Ovary (tissue), 9 donors: ENCODE data around the gene FOXP1. TPM values are rescaled to one million over a fixed set of nuclear protein-coding genes. Genes with fewer than 3 reads are reported as not detected.

Experiments used
- DNase-seq, 5 donors: peaks; one replicate each; pipeline ENCODE4 v3.0.0-alpha.2; 2019 to 2020
- H3K27ac ChIP-seq, 2 donors: fragments of 200-600 bp; one replicate each; pipeline versions ENCODE4 v1.5.1 to v1.8.0; 2019 to 2022
- H3K27me3 ChIP-seq: fragments of 200-600 bp; one replicate; pipeline ENCODE4 v1.8.0; 2022
- H3K36me3 ChIP-seq: fragments of 200-600 bp; sonication (generic); one replicate; pipeline ENCODE4 v1.5.1; 2019
- H3K4me1 ChIP-seq: one replicate; pipeline ENCODE4 v1.8.1; 2013; ENCODE audit warnings: mild to moderate bottlenecking, moderate library complexity; ENCODE audit not compliant: insufficient read depth
- H3K4me3 ChIP-seq: fragments of 200-600 bp; sonication (generic); one replicate; pipeline ENCODE4 v1.5.1; 2017
- H3K9me3 ChIP-seq, 2 donors: fragments of 200-600 bp in 1 of 2; sonication (generic) in 1 of 2; one replicate each; pipeline versions ENCODE4 v1.5.1 to v1.8.1; 2013 to 2019; ENCODE audit warnings: mild to moderate bottlenecking in 1 of 2, moderate library complexity in 1 of 2
- CTCF ChIP-seq, 3 donors: fragments of 450-650 bp in 2 of 3; fragments of 200-600 bp in 1 of 3; IDR thresholded peaks; one replicate each; pipeline versions ENCODE4 v1.5.1 to v1.8.0; 2016 to 2022; ENCODE audit warnings: antibody characterized with exemption in 3 of 3, mild to moderate bottlenecking in 1 of 3
- EP300 ChIP-seq: sonication (generic); formaldehyde crosslinking; IDR thresholded peaks from one replicate; pipeline ENCODE4 v1.6.1; 2017; ENCODE audit warnings: antibody characterized with exemption
- POLR2A ChIP-seq: fragments of 450-650 bp; IDR thresholded peaks from one replicate; pipeline ENCODE4 v1.6.1; 2017; ENCODE audit warnings: antibody characterized with exemption, mild to moderate bottlenecking, moderate library complexity
- WGBS, 3 donors: extraction: QIAGEN DNeasy Blood & Tissue Kit in 1 of 3; methylation state at CpG; one replicate each; pipeline versions ENCODE4 v1.1.5 to v1.1.7; 2013 to 2017; 5-methylcytosine and 5-hydroxymethylcytosine counted together
- intact Hi-C, 4 donors: fragments of 100-400 bp; cut with DNase I; formaldehyde crosslinking; loops; one replicate each; pipeline versions ENCODE4 v1.11.0 to v1.15.1; 2022 to 2023
- polyA plus RNA-seq, 2 donors: library from polyadenylated mRNA; stranded (reverse); fragments of 200-250 nt in 1 of 2; fragments of 350-450 nt in 1 of 2; fragmentation: Illumina TruSeq in 1 of 2; extraction: RNeasy Lipid Tissue Mini Kit (QIAGEN cat#74804) in 1 of 2; gene quantifications; one replicate each; pipeline ENCODE4 v1.2.3, GENCODE V29; 2013 to 2014
- total RNA-seq, 7 donors: library from RNA; depleted of rRNA in 2 of 7; stranded (reverse); fragments of >200 nt in 2 of 7; fragmentation: NEBNext Ultra II Directional in 3 of 7; extraction: Animal tissue kit (Norgen Biotek cat#: 25700) in 3 of 7; gene quantifications; one replicate each; pipeline versions ENCODE4 v1.1.0 to v1.2.4, GENCODE V29; 2016 to 2023
- donor health status: DM: no; HTN: no; CAD: no; lungs with moderate emphysema.
- donor health status: DM: no; HTN: no; CAD: no.
- donor health status: Bipolar disorder and iron deficiency.
- donor health status: DM: yes; HTN: yes; CAD: no.
- donor health status: DM: no; HTN: no; CAD: no.
- donor health status: DM: yes; HTN: yes; CAD: no.

Gene FOXP1
- total and polyA plus RNA-seq, 9 donors, result 31.7 to 126 (median 114) TPM

GRCh38 chr3:71402280-71402679 lies 181.2 kb downstream of the FOXP1 start:
- Histone ChIP-seq H3K4me3 (no peak overlapping the region), H3K27me3 (no peaks in the 10 kb centered on the region), H3K4me1 (peaks cover 2% of the 10 kb centered on the region), H3K36me3 (no peaks in the 10 kb centered on the region), H3K9me3 (no peaks in the 10 kb centered on the region), H3K27ac (no peak overlapping the region)
- no peak for DNase-seq
- TF ChIP-seq EP300 (no peak), CTCF (IDR thresholded peaks at IDR 0.05) (no peak), POLR2A (no peak)
- 97 to 98% (median 97%) methylated on average over 4 of the region's 4 CpGs for whole genome bisulfite sequencing, 3 donors
- intact Hi-C loops, result no loop called here

- Histone ChIP-seq H3K4me1 (peaks cover 2% of the 10 kb centered on the region), H3K27me3 (no peaks in the 10 kb centered on the region), H3K4me3 (no peak overlapping the region), H3K27ac (no peak overlapping the region), H3K36me3 (no peaks in the 10 kb centered on the region), H3K9me3 (no peaks in the 10 kb centered on the region)
- DNase-seq, result no peak
- TF ChIP-seq CTCF (IDR thresholded peaks at IDR 0.05) (no peak), POLR2A (no peak), EP300 (no peak)
- WGBS, 3 donors, result 94 to 96% (median 95%) methylated on average over 12 of the region's 12 CpGs
- intact Hi-C loops, result no loop called here
These were observed 181.8 kb downstream of the FOXP1 start for GRCh38 chr3:71401695-71402231.

GRCh38 chr3:71400986-71401451 lies 182.5 kb downstream of the FOXP1 start:
- no peak overlapping the region for H3K4me3 ChIP-seq
- 57 to 63% (median 61%) methylated on average over 6 of the region's 6 CpGs for WGBS, 3 donors
- H3K4me1 ChIP-seq, result peaks cover 5% of the 10 kb centered on the region
- H3K36me3 ChIP-seq, result no peaks in the 10 kb centered on the region
- intact Hi-C loops, result no loop called here
- DNase-seq, result no peak
- H3K9me3 ChIP-seq, result no peaks in the 10 kb centered on the region
- no peaks in the 10 kb centered on the region for H3K27me3 ChIP-seq
- TF ChIP-seq POLR2A (no peak), EP300 (no peak), CTCF (IDR thresholded peaks at IDR 0.05) (no peak)
- no peak overlapping the region for H3K27ac ChIP-seq

GRCh38 chr3:71399478-71399877 lies 184.1 kb downstream of the FOXP1 start:
- H3K36me3 ChIP-seq, result no peaks in the 10 kb centered on the region
- H3K27me3 ChIP-seq, result no peaks in the 10 kb centered on the region
- no peak for DNase-seq
- H3K4me1 ChIP-seq, result peaks cover 5% of the 10 kb centered on the region
- no peak overlapping the region for H3K4me3 ChIP-seq
- intact Hi-C loops, result no loop called here
- H3K9me3 ChIP-seq, result no peaks in the 10 kb centered on the region
- 90 to 94% (median 92%) methylated on average over 3 of the region's 3 CpGs for WGBS, 3 donors
- H3K27ac ChIP-seq, result no peak overlapping the region
- TF ChIP-seq CTCF (IDR thresholded peaks at IDR 0.05), result no peak
- no peak for TF ChIP-seq POLR2A
- TF ChIP-seq EP300, result no peak
